ENCODE measurements around the gene RAP1A. TPM values are rescaled to one million over a fixed set of nuclear protein-coding genes. Genes with fewer than 3 reads are reported as not detected.

RAP1A gene
- total and polyA plus RNA-seq, 4 donors, result 14.2 to 31.4 (median 25.8) TPM

DNA sequence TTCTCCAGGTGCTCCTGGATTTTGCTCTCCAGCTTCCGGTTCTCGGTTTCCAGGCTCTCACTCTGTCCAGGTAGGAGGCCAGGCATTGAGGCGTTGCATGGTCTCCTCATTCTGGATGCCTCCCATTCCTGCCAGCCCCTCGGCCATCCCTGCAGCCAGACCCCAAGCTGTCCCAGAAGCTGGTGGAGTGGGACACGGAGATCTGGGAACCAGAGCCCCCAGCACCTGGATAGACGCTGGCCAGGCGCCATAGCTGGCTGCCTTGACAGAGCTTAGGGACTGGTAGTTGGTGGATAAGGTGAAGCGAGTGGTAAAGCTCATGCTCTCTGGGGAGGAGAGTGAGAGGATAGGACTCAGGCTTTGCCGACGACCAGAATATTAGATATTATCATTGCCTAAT, 29.6 kb downstream of the RAP1A start:
- no peak for DNase-seq (ENCODE audit: low spot score)
- no peak overlapping the region for H3K9ac ChIP-seq (ENCODE audit: low read depth in 1 of 2, low read length in 2 of 2)
- no peaks in the 10 kb centered on the region for H3K27me3 ChIP-seq (ENCODE audit: control insufficient read depth in 4 of 4, insufficient read depth in 4 of 4, low read length in 3 of 4)
- no peaks in the 10 kb centered on the region for H3K36me3 ChIP-seq (ENCODE audit: control insufficient read depth in 4 of 4, insufficient read depth in 3 of 4, low read depth in 1 of 4, low read length in 3 of 4)
- H3K4me1 ChIP-seq (ENCODE audit: control insufficient read depth in 4 of 4, insufficient read depth in 4 of 4, low read length in 3 of 4), result peaks cover 0 to 12% (median 3%) of the 10 kb centered on the region in 4 donors
- H3K4me3 ChIP-seq (ENCODE audit: low read depth in 1 of 3, low read length in 3 of 3), result no peak overlapping the region
- TF ChIP-seq, protein P1, sequence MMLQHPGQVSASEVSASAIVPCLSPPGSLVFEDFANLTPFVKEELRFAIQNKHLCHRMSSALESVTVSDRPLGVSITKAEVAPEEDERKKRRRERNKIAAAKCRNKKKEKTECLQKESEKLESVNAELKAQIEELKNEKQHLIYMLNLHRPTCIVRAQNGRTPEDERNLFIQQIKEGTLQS (IDR thresholded peaks at IDR 0.05), result no peak
- TF ChIP-seq SP1 (IDR thresholded peaks at IDR 0.05), result no peak
- TF ChIP-seq FOXA2 (IDR thresholded peaks at IDR 0.05), result no peak
- no peaks in the 10 kb centered on the region for H3K9me3 ChIP-seq (ENCODE audit: control insufficient read depth in 4 of 4, low read length in 3 of 4)
- H3K27ac ChIP-seq (ENCODE audit: low read depth in 1 of 2, low read length in 2 of 2), result no peak overlapping the region
- 97% methylated on average over 10 of the region's 10 CpGs for WGBS

DNA sequence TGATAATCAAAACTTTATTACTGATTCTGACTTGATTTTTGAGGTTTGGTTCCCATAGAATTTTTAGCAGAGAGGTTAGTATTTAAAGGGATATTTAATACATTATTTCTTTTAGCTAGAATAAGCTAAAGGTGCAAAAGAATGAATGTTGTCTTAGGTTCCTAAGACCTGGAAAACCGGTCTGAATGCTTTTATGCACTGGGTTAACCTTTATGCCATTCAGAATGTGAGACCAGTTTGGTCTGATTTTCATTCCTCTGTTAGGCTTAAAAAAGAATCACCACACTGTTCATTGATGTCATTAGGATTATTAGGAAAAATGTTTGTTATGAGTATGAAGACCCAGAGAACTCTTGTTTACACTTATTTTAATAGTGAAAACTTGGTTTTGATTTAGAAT, 30.1 kb downstream of the RAP1A start:
- H3K36me3 ChIP-seq (ENCODE audit: control insufficient read depth in 4 of 4, insufficient read depth in 3 of 4, low read depth in 1 of 4, low read length in 3 of 4), result no peaks in the 10 kb centered on the region
- TF ChIP-seq, protein P2, sequence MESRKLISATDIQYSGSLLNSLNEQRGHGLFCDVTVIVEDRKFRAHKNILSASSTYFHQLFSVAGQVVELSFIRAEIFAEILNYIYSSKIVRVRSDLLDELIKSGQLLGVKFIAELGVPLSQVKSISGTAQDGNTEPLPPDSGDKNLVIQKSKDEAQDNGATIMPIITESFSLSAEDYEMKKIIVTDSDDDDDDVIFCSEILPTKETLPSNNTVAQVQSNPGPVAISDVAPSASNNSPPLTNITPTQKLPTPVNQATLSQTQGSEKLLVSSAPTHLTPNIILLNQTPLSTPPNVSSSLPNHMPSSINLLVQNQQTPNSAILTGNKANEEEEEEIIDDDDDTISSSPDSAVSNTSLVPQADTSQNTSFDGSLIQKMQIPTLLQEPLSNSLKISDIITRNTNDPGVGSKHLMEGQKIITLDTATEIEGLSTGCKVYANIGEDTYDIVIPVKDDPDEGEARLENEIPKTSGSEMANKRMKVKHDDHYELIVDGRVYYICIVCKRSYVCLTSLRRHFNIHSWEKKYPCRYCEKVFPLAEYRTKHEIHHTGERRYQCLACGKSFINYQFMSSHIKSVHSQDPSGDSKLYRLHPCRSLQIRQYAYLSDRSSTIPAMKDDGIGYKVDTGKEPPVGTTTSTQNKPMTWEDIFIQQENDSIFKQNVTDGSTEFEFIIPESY (IDR thresholded peaks at IDR 0.05), result no peak
- TF ChIP-seq NR2F2 (IDR thresholded peaks at IDR 0.05), result no peak
- no peak for TF ChIP-seq FOXA2 (IDR thresholded peaks at IDR 0.05)
- H3K9ac ChIP-seq (ENCODE audit: low read depth in 1 of 2, low read length in 2 of 2), result no peak overlapping the region
- DNase-seq (ENCODE audit: low spot score), result no peak
- no peaks in the 10 kb centered on the region for H3K9me3 ChIP-seq (ENCODE audit: control insufficient read depth in 4 of 4, low read length in 3 of 4)
- no peaks in the 10 kb centered on the region for H3K27me3 ChIP-seq (ENCODE audit: control insufficient read depth in 4 of 4, insufficient read depth in 4 of 4, low read length in 3 of 4)
- H3K27ac ChIP-seq (ENCODE audit: low read depth in 1 of 2, low read length in 2 of 2), result no peak overlapping the region
- H3K4me3 ChIP-seq (ENCODE audit: low read depth in 1 of 3, low read length in 3 of 3), result no peak overlapping the region
- H3K4me1 ChIP-seq (ENCODE audit: control insufficient read depth in 4 of 4, insufficient read depth in 4 of 4, low read length in 3 of 4), result peaks cover 0 to 12% (median 3%) of the 10 kb centered on the region in 4 donors
- 80% methylated on average over 1 of the region's 1 CpG for WGBS

DNA sequence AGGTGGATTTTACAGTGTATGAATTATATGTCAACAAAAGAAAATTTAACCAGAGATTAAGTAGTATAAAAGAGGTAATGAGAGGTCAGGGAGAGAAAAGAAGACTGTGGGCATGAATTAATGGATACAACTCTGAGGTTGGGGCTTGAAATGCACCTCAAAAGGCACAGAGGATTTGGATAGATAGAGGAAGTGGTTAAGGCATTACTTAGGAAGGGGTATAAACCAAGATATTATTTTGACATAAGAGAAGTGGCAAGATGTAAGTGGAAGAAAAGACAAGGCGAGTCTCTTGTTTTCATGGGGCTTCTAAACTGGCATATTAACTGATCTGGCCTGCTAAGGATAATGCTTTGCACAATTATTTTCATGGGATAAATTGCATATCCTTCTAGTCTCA, 34.1 kb downstream of the RAP1A start:
- no peaks in the 10 kb centered on the region for H3K9me3 ChIP-seq (ENCODE audit: control insufficient read depth in 4 of 4, low read length in 3 of 4)
- DNase-seq (ENCODE audit: low spot score), result no peak
- TF ChIP-seq, protein P2 (IDR thresholded peaks at IDR 0.05), result no peak
- no peak for TF ChIP-seq EGR1 (IDR thresholded peaks at IDR 0.05; ENCODE audit: low read depth in 2 of 2)
- TF ChIP-seq TAF1 (conservative IDR thresholded peaks at IDR 0.05), result no peak
- TF ChIP-seq JUND (IDR thresholded peaks at IDR 0.05), result no peak
- TF ChIP-seq YY1 (IDR thresholded peaks at IDR 0.05), result no peak
- TF ChIP-seq SP1 (IDR thresholded peaks at IDR 0.05), result no peak
- TF ChIP-seq, protein P3, sequence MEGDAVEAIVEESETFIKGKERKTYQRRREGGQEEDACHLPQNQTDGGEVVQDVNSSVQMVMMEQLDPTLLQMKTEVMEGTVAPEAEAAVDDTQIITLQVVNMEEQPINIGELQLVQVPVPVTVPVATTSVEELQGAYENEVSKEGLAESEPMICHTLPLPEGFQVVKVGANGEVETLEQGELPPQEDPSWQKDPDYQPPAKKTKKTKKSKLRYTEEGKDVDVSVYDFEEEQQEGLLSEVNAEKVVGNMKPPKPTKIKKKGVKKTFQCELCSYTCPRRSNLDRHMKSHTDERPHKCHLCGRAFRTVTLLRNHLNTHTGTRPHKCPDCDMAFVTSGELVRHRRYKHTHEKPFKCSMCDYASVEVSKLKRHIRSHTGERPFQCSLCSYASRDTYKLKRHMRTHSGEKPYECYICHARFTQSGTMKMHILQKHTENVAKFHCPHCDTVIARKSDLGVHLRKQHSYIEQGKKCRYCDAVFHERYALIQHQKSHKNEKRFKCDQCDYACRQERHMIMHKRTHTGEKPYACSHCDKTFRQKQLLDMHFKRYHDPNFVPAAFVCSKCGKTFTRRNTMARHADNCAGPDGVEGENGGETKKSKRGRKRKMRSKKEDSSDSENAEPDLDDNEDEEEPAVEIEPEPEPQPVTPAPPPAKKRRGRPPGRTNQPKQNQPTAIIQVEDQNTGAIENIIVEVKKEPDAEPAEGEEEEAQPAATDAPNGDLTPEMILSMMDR (IDR thresholded peaks at IDR 0.05; ENCODE audit: low read depth, low read length, missing input control), result no peak
- TF ChIP-seq, protein P1 (IDR thresholded peaks at IDR 0.05), result no peak
- TF ChIP-seq RXRA (IDR thresholded peaks at IDR 0.05), result no peak
- no peak for TF ChIP-seq GABPA (IDR thresholded peaks at IDR 0.05 in 1 of 2, conservative IDR thresholded peaks at IDR 0.05 in 1 of 2)
- no peak for TF ChIP-seq HNF4A (conservative IDR thresholded peaks at IDR 0.05)
- TF ChIP-seq FOXA1 (IDR thresholded peaks at IDR 0.05), result no peak
- TF ChIP-seq, protein P4, sequence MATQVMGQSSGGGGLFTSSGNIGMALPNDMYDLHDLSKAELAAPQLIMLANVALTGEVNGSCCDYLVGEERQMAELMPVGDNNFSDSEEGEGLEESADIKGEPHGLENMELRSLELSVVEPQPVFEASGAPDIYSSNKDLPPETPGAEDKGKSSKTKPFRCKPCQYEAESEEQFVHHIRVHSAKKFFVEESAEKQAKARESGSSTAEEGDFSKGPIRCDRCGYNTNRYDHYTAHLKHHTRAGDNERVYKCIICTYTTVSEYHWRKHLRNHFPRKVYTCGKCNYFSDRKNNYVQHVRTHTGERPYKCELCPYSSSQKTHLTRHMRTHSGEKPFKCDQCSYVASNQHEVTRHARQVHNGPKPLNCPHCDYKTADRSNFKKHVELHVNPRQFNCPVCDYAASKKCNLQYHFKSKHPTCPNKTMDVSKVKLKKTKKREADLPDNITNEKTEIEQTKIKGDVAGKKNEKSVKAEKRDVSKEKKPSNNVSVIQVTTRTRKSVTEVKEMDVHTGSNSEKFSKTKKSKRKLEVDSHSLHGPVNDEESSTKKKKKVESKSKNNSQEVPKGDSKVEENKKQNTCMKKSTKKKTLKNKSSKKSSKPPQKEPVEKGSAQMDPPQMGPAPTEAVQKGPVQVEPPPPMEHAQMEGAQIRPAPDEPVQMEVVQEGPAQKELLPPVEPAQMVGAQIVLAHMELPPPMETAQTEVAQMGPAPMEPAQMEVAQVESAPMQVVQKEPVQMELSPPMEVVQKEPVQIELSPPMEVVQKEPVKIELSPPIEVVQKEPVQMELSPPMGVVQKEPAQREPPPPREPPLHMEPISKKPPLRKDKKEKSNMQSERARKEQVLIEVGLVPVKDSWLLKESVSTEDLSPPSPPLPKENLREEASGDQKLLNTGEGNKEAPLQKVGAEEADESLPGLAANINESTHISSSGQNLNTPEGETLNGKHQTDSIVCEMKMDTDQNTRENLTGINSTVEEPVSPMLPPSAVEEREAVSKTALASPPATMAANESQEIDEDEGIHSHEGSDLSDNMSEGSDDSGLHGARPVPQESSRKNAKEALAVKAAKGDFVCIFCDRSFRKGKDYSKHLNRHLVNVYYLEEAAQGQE (IDR thresholded peaks at IDR 0.05), result no peak
- TF ChIP-seq, protein P5, sequence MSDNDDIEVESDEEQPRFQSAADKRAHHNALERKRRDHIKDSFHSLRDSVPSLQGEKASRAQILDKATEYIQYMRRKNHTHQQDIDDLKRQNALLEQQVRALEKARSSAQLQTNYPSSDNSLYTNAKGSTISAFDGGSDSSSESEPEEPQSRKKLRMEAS (IDR thresholded peaks at IDR 0.05), result no peak
- no peak for TF ChIP-seq RAD21 (IDR thresholded peaks at IDR 0.05)
- TF ChIP-seq HNF4G (IDR thresholded peaks at IDR 0.05), result no peak
- TF ChIP-seq NR2F2 (IDR thresholded peaks at IDR 0.05), result no peak
- no peak for TF ChIP-seq FOXA2 (IDR thresholded peaks at IDR 0.05)
- no peak overlapping the region for H3K27ac ChIP-seq (ENCODE audit: low read depth in 1 of 2, low read length in 2 of 2)
- no peaks in the 10 kb centered on the region for H3K27me3 ChIP-seq (ENCODE audit: control insufficient read depth in 4 of 4, insufficient read depth in 4 of 4, low read length in 3 of 4)
- H3K9ac ChIP-seq (ENCODE audit: low read depth in 1 of 2, low read length in 2 of 2), result no peak overlapping the region
- H3K4me1 ChIP-seq (ENCODE audit: control insufficient read depth in 4 of 4, insufficient read depth in 4 of 4, low read length in 3 of 4), result peaks cover 1 to 18% (median 13%) of the 10 kb centered on the region in 4 donors
- WGBS, result 90% methylated on average over 1 of the region's 1 CpG
- no peaks in the 10 kb centered on the region for H3K36me3 ChIP-seq (ENCODE audit: control insufficient read depth in 4 of 4, insufficient read depth in 3 of 4, low read depth in 1 of 4, low read length in 3 of 4)
- H3K4me3 ChIP-seq (ENCODE audit: low read depth in 1 of 3, low read length in 3 of 3), result no peak overlapping the region

All from liver (tissue), 9 donors.